Neuron (in vitro differentiated cells): ENCODE measurements around the gene TRAPPC3.

Experiments
- H2AFZ ChIP-seq: one replicate; pipeline ENCODE4 v1.6.1; 2013; ENCODE audit warnings: low read depth, mild to moderate bottlenecking, inconsistent platforms, low read length, moderate library complexity
- H3K27me3 ChIP-seq: one replicate; pipeline ENCODE4 v1.6.1; 2013; ENCODE audit warnings: low read length; ENCODE audit not compliant: insufficient read depth
- H3K36me3 ChIP-seq: one replicate; pipeline ENCODE4 v1.6.1; 2013; ENCODE audit warnings: low read length; ENCODE audit not compliant: insufficient read depth
- H3K4me1 ChIP-seq: one replicate; pipeline ENCODE4 v1.6.1; 2013; ENCODE audit warnings: low read length; ENCODE audit not compliant: insufficient read depth
- H3K4me3 ChIP-seq: 2 replicates; pipeline ENCODE4 v1.5.1; 2013; ENCODE audit warnings: mild to moderate bottlenecking, low read length, moderate library complexity
- H3K9me3 ChIP-seq: one replicate; pipeline ENCODE4 v1.6.1; 2013; ENCODE audit warnings: low read length

TRAPPC3 gene

GRCh38 chr1:36174713-36175112 lies 25.4 kb upstream of the TRAPPC3 start:
- H3K4me1 ChIP-seq, result no peaks in the 10 kb centered on the region
- no peaks in the 10 kb centered on the region for H3K9me3 ChIP-seq
- H3K4me3 ChIP-seq, result no peak overlapping the region
- no peaks in the 10 kb centered on the region for H3K27me3 ChIP-seq
- H3K36me3 ChIP-seq, result peaks cover 93% of the 10 kb centered on the region
- H2AFZ ChIP-seq, result no peak overlapping the region

DNA sequence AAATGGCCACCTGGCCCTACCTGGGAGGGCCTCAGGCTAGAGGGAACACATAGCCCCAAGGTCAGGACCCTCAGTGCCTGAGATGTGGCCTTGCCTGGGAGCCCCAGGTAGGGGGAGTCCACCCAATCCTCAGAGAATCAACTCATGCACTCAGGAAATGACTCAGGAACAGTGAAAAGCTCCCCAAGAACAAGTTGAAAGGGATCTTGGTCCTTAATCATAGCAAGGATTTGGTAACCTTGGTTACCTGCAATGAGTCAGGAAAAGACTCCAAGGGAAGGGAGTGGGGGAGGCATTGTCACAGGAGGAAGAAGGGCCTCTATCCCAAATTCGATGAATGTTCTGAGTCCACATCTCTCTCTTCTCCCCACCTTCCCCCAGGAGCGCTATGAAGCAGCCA lies 23.7 kb upstream of the TRAPPC3 start:
- Histone ChIP-seq H2AFZ (no peak overlapping the region), H3K9me3 (no peaks in the 10 kb centered on the region), H3K36me3 (peaks cover 86% of the 10 kb centered on the region), H3K27me3 (no peaks in the 10 kb centered on the region), H3K4me1 (no peaks in the 10 kb centered on the region), H3K4me3 (no peak overlapping the region)

DNA sequence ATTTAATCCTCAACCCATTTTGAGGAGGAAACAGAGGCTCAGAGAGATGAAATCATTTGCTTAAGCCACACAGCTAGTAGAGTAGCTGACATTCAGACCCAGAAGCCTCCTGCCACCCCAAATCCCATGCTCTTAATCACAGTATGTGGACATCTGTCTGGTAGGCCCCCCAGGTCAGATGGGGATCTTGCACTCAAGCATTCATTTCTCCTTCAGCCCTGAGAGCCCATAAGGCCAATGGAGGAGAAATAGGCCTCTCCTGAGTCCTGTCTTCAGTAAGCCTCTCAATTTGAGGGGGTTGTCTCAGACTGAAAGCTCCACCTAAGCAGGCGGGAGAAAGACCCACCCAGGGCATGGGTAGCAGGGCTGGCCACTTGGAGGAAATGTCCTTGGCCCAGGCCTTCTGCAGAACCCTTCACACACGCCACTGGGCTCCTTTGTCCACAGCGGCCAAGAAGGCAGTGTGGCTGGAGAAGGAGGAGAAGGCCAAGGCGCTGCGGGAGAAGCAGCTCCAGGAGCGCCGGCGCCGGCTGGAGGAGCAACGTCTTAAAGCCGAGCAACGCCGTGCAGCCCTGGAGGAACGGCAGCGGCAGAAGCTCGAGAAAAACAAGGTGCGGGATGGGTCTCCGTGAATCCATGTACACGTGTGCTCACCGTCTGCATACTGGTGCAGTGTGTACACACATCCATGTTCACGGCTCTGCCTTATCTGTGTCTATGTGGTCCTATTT lies 22.9 kb upstream of the TRAPPC3 start:
- no peak overlapping the region for H3K4me3 ChIP-seq
- H3K36me3 ChIP-seq, result peaks cover 85% of the 10 kb centered on the region
- H2AFZ ChIP-seq, result no peak overlapping the region
- no peaks in the 10 kb centered on the region for H3K4me1 ChIP-seq
- H3K9me3 ChIP-seq, result no peaks in the 10 kb centered on the region
- no peaks in the 10 kb centered on the region for H3K27me3 ChIP-seq

DNA sequence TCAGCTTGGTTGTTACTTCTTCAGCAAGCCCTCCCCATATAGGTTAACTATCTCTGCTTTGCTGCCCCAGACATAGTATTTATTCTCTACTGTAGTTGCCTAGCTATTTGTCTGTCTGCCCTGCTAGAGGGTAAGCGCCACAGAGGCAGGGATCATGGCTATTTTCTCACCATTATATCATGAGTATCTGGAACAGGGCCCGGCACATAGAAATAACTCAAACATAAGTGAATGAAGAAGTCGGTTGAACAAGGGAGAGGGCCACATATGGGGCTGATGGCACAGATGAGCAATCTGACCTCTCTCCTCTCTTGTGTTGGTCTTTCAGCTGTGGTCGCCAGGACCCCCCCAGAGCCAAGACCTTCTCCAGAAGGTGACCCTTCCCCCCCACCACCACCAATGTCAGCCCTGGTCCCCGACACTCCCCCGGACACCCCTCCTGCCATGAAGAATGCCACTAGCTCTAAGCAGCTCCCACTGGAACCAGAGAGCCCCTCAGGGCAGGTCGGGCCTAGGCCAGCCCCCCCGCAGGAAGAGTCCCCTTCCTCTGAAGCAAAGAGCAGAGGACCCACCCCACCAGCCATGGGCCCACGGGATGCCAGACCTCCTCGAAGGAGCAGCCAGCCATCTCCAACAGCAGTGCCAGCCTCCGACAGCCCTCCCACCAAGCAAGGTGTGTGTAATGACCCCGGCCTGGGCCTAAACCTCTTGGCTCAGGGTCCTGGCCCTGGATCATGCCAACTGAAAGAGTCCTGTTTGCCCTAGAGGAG lies 21.5 kb upstream of the TRAPPC3 start:
- Histone ChIP-seq H3K9me3 (no peaks in the 10 kb centered on the region), H3K4me3 (no peak overlapping the region), H3K27me3 (no peaks in the 10 kb centered on the region), H3K36me3 (peaks cover 82% of the 10 kb centered on the region), H3K4me1 (peaks cover 3% of the 10 kb centered on the region), H2AFZ (no peak overlapping the region)

- Histone ChIP-seq H3K27me3 (no peaks in the 10 kb centered on the region), H3K36me3 (peaks cover 70% of the 10 kb centered on the region), H3K4me1 (peaks cover 3% of the 10 kb centered on the region), H3K9me3 (no peaks in the 10 kb centered on the region), H2AFZ (no peak overlapping the region), H3K4me3 (no peak overlapping the region)
These were observed 19.2 kb upstream of the TRAPPC3 start for GRCh38 chr1:36168514-36168913.

DNA sequence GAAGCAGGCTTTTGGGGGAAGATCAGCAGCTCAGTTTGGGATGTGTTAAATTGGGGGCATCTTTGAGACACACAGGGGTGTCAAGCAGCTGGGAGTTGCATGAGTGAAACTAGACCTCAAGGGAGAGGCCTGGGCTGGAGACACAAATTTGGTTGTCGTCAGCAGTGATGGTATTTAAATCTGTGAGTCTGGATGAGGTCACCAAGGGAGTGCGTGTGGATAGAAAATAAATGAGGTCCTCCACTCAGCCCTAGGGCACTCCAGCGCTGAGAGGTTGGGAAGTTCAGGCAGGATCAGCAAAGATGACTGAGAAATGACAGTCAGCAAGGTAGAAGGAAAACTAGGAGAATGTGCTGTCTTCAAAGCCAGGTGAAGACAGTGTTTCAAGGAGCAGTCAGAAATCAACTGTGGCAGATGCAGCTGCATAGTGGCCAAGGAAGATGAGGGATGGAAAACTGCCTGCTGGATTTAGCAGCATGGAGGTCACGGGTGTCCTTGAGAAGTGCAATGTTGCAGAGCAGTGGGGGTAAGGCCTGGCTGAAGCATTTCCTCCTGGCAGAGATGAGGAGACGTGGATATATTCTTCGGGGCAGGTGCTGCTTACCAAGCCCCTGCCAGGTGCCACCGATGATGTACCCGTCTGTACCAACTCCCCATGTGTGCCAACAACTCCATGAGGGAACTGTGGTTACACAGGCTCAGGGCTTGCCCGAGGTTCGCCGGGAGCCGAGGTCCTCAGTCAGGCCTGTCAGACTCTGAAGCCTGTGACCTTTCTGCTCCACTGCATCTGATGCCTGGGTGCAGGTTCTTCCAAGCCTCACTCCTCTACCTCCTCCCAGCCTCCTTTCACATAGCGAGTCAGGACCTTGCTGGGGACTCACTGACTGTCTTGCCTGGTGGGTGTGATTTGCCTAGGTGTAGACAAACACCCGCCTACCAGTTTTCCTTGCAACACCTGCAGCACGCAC lies 17.9 kb upstream of the TRAPPC3 start:
- Histone ChIP-seq H2AFZ (no peak overlapping the region), H3K36me3 (peaks cover 57% of the 10 kb centered on the region)

DNA sequence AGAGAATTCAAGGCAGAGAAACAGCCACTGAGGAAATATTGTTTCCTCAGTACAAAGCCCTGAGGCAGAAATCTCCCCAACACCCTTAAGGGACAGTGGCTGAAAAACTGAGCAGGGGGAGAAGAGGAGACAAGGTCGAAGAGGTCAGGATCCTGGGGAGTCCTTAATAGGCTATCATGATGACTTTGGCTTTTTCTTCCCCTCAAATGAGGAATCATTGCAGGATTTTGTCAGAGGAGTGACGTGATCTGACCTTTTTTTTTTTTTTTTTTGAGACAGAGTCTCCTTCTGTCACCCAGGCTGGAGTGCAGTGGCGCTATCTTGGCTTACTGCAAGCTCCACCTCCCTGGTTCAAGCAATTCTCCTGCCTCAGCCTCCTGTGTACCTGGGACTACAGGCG lies 16.9 kb upstream of the TRAPPC3 start:
- Histone ChIP-seq H3K27me3 (no peaks in the 10 kb centered on the region), H3K4me3 (no peak overlapping the region), H3K4me1 (peaks cover 14% of the 10 kb centered on the region), H3K9me3 (no peaks in the 10 kb centered on the region), H2AFZ (no peak overlapping the region), H3K36me3 (peaks cover 51% of the 10 kb centered on the region)

More for the DNA sequence above, 17.9 kb upstream of the TRAPPC3 start:
- Histone ChIP-seq H3K27me3 (no peaks in the 10 kb centered on the region), H3K9me3 (no peaks in the 10 kb centered on the region), H3K4me3 (no peak overlapping the region), H3K4me1 (peaks cover 3% of the 10 kb centered on the region)

- Histone ChIP-seq H2AFZ (no peak overlapping the region), H3K4me3 (no peak overlapping the region), H3K27me3 (no peaks in the 10 kb centered on the region), H3K36me3 (peaks cover 41% of the 10 kb centered on the region), H3K9me3 (no peaks in the 10 kb centered on the region), H3K4me1 (peaks cover 24% of the 10 kb centered on the region)
These were observed 15.9 kb upstream of the TRAPPC3 start for GRCh38 chr1:36165145-36165544.

- Histone ChIP-seq H3K4me1 (peaks cover 28% of the 10 kb centered on the region), H3K4me3 (no peak overlapping the region), H3K9me3 (no peaks in the 10 kb centered on the region), H3K27me3 (no peaks in the 10 kb centered on the region), H2AFZ (no peak overlapping the region), H3K36me3 (peaks cover 38% of the 10 kb centered on the region)
These were observed 15.1 kb upstream of the TRAPPC3 start for GRCh38 chr1:36164361-36164760.

DNA sequence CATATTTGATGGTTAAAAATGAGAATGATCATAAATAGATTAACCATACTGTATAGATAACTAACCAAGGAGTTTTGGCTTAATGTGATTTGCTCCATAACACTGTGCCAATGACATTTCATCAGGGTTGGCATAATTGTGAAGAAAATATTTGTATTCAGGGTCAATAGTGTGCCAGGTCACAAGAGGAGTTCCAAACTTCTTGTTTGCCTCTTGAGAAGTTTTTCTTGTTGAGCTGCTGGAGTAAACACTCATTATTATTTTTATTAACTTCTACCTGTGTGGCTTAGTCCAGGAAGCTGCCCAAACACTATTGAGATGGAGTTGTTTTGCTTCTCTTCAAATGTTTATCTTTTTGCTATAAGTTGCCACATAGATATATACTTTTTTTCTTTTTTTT lies 14.1 kb upstream of the TRAPPC3 start:
- no peak overlapping the region for H2AFZ ChIP-seq
- peaks cover 36% of the 10 kb centered on the region for H3K36me3 ChIP-seq
- H3K9me3 ChIP-seq, result no peaks in the 10 kb centered on the region
- H3K4me1 ChIP-seq, result peaks cover 32% of the 10 kb centered on the region
- H3K4me3 ChIP-seq, result no peak overlapping the region
- H3K27me3 ChIP-seq, result no peaks in the 10 kb centered on the region

DNA sequence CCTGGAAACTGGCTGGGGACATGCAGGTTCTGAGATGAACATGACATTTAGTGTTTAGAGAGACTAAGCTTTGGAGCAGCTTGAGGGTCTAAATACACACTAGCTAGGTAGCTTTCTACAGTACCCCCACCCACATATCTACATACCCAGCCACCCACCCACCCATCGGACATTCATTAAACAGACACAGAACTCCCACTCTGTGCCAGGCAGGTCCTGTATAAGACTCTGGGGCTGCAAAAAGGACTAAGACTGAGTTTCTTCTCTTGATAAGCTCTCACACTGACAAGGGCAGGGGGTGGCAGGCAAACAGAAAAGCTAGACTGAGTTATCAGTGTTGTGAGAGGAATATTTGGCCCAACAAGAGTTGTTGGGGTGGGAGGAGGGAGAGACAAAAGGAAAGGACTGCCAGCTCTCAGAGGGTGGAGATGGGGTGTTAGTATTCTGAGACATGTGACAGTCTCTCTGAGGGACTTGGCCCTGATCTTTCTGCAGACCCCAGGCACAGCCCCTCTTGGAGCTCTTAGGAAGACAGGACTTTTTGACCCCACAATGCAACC lies 13.5 kb upstream of the TRAPPC3 start:
- peaks cover 35% of the 10 kb centered on the region for H3K36me3 ChIP-seq
- no peaks in the 10 kb centered on the region for H3K27me3 ChIP-seq
- H3K4me1 ChIP-seq, result peaks cover 39% of the 10 kb centered on the region
- no peaks in the 10 kb centered on the region for H3K9me3 ChIP-seq
- H3K4me3 ChIP-seq, result no peak overlapping the region
- H2AFZ ChIP-seq, result no peak overlapping the region

DNA sequence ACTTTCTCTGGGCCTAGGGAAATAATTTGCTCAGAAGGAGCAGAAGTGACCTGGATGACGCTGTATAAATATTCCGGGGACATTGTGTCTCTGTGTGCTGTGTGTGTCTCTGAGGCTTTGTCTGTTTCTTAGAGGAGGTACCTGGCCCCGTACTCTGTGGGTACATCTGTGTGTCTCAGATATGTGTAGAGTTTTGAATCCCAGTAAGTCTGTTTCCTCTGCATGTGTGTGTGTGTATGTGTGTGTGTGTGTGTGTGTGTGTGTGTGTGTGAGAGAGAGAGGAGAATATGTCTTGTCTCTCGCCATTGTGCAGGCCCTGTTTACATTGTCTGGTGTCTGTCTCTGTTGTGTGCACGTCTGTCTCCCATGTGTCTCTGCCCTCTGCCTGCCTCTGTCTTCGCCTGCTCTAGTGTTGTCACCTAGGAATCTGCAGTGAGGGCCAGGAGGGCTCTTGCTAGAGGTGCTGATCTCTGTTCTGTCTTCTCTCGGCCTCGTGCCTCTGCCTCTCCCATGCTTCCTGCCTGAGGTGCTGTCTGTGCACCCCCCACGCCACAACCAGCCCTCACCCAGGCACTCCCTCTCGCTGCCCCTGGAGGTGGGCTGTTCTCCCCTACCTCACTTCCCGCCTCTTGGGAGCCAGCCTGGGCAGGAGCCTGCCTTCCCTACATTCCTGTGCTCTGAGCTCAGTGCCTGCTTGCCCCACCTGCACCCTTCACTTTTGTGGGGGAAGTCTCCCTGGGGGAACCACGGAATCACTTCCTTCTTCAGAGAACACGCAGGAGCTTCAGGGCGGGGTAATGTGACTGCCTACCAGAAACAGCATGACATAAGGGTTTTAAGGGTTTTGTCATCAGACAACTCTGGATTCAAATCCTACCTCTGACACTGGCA lies 12.6 kb upstream of the TRAPPC3 start:
- Histone ChIP-seq H3K36me3 (peaks cover 26% of the 10 kb centered on the region), H3K9me3 (no peaks in the 10 kb centered on the region), H3K4me1 (peaks cover 44% of the 10 kb centered on the region), H3K27me3 (no peaks in the 10 kb centered on the region), H3K4me3 (no peak overlapping the region), H2AFZ (no peak overlapping the region)
